ENCODE data around the gene BORCS8.

DNA sequence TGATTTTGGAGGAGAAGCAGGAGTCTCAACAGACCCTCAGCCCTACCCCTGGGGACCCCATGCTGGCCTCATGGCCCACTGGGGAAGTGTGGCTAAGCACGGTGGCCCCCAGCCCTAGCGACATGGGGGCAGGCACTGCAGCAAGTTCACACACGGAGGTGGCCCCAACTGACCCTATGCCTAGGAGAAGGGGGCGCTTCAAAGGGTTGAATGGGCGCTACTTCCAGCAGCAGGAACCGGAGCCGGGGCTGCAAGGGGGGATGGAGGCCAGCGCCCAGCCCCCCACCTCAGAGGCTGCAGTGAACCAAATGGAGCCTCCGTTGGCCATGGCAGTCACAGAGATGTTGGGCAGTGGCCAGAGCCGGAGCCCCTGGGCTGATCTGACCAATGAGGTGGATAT is 34.7 kb upstream of the BORCS8 start:
- TF ChIP-seq EZH2 (IDR thresholded peaks at IDR 0.05; ENCODE audit: borderline replicate concordance, low read depth, low read length, severe bottlenecking) = no peak
- TF ChIP-seq, protein P1, sequence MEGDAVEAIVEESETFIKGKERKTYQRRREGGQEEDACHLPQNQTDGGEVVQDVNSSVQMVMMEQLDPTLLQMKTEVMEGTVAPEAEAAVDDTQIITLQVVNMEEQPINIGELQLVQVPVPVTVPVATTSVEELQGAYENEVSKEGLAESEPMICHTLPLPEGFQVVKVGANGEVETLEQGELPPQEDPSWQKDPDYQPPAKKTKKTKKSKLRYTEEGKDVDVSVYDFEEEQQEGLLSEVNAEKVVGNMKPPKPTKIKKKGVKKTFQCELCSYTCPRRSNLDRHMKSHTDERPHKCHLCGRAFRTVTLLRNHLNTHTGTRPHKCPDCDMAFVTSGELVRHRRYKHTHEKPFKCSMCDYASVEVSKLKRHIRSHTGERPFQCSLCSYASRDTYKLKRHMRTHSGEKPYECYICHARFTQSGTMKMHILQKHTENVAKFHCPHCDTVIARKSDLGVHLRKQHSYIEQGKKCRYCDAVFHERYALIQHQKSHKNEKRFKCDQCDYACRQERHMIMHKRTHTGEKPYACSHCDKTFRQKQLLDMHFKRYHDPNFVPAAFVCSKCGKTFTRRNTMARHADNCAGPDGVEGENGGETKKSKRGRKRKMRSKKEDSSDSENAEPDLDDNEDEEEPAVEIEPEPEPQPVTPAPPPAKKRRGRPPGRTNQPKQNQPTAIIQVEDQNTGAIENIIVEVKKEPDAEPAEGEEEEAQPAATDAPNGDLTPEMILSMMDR (IDR thresholded peaks at IDR 0.05; ENCODE audit: extremely low read depth in 1 of 2, insufficient read depth in 1 of 2, low read depth in 1 of 2, low read length in 2 of 2) = no peak
- no peak for TF ChIP-seq POLR2A (IDR thresholded peaks at IDR 0.05; ENCODE audit: low read depth, low read length)
- no peak for TF ChIP-seq MAX (IDR thresholded peaks at IDR 0.05; ENCODE audit: insufficient read depth, insufficient read length)
- TF ChIP-seq POLR2AphosphoS5 (IDR thresholded peaks at IDR 0.05; ENCODE audit: insufficient read depth, low read depth, low read length) = no peak
